Measurements from ENCODE around the gene OSGIN1. TPM values are rescaled to one million over a fixed set of nuclear protein-coding genes. Genes with fewer than 3 reads are reported as not detected.

The OSGIN1 gene
- polyA plus RNA-seq, 3 donors = 1.8 to 4.0 (median 2.0) TPM

DNA sequence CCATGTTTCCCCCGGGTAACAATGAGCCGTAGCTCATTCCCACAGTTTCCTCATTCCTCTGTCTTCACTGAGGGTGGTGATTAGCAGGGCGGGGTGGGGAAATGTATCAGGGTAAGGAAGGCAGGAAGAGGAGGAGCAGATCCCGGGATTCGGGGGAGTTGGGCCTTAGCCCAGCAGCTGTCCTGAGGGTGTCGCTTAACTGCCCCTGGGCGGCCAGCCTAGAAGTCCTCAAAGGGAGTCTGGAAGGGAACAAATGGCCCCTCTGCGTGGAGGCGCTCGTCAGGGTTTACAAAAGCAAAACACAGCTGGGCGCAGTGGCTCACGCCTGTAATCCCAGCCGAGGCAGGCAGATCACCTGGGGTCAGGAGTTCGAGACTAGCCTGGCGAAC, 39.8 kb upstream of the OSGIN1 start:
- intact Hi-C loops (cut with micrococcal nuclease) = no loop called here
- Histone ChIP-seq H3K36me3 (replicated peaks in 1 of 2; ENCODE audit: control insufficient read depth in 1 of 2, insufficient read depth in 2 of 2, low read length in 2 of 2) (peaks cover 81 to 95% of the 10 kb centered on the region in 2 donors), H3K9ac (ENCODE audit: insufficient read depth, low read length, poor library complexity, severe bottlenecking) (no peak overlapping the region), H3K79me2 (ENCODE audit: insufficient read depth, low read length) (no peaks in the 10 kb centered on the region), H3K27ac (ENCODE audit: low read depth in 1 of 2, low read length in 2 of 2) (no peak overlapping the region), H2AFZ (ENCODE audit: insufficient read depth, low read depth, low read length, poor library complexity, severe bottlenecking) (no peak overlapping the region), H3K4me3 (replicated peaks in 1 of 3; ENCODE audit: low read depth in 2 of 3, low read length in 3 of 3) (no peak overlapping the region), H4K20me1 (ENCODE audit: insufficient read depth, low read length) (peaks cover 10% of the 10 kb centered on the region), H3K4me1 (ENCODE audit: control insufficient read depth in 1 of 2, insufficient read depth in 2 of 2, low read length in 2 of 2) (no peaks in the 10 kb centered on the region), H3K9me3 (replicated peaks in 1 of 2; ENCODE audit: control insufficient read depth in 1 of 2, insufficient read depth in 1 of 2, low read length in 2 of 2) (no peaks in the 10 kb centered on the region), H3K4me2 (replicated peaks; ENCODE audit: extremely low read depth, low read length, poor library complexity, severe bottlenecking) (no peak overlapping the region), H3K27me3 (ENCODE audit: control insufficient read depth in 2 of 2, insufficient read depth in 2 of 2, low read length in 2 of 2) (no peaks in the 10 kb centered on the region)
- DNase-seq = no peak
- Mint-ChIP-seq H3K36me3 (peaks cover 89 to 98% of the 10 kb centered on the region in 2 donors), H3K27me3 (ENCODE audit: low read depth in 3 of 3) (peaks cover 0 to 1% (median 0%) of the 10 kb centered on the region in 3 donors), H3K27ac (peak overlapping the region in 3 of 7 donors; percentile 32 to 58 (median 45)), H3K4me3 (no peak overlapping the region), H3K4me1 (no peaks in the 10 kb centered on the region), H3K9me3 (peaks cover 0 to 7% (median 2%) of the 10 kb centered on the region in 7 donors)
- 93% methylated on average over 13 of the region's 15 CpGs for WGBS (ENCODE audit: insufficient coverage)
- TF ChIP-seq, protein P1, sequence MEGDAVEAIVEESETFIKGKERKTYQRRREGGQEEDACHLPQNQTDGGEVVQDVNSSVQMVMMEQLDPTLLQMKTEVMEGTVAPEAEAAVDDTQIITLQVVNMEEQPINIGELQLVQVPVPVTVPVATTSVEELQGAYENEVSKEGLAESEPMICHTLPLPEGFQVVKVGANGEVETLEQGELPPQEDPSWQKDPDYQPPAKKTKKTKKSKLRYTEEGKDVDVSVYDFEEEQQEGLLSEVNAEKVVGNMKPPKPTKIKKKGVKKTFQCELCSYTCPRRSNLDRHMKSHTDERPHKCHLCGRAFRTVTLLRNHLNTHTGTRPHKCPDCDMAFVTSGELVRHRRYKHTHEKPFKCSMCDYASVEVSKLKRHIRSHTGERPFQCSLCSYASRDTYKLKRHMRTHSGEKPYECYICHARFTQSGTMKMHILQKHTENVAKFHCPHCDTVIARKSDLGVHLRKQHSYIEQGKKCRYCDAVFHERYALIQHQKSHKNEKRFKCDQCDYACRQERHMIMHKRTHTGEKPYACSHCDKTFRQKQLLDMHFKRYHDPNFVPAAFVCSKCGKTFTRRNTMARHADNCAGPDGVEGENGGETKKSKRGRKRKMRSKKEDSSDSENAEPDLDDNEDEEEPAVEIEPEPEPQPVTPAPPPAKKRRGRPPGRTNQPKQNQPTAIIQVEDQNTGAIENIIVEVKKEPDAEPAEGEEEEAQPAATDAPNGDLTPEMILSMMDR (IDR thresholded peaks at IDR 0.05) = no peak

DNA sequence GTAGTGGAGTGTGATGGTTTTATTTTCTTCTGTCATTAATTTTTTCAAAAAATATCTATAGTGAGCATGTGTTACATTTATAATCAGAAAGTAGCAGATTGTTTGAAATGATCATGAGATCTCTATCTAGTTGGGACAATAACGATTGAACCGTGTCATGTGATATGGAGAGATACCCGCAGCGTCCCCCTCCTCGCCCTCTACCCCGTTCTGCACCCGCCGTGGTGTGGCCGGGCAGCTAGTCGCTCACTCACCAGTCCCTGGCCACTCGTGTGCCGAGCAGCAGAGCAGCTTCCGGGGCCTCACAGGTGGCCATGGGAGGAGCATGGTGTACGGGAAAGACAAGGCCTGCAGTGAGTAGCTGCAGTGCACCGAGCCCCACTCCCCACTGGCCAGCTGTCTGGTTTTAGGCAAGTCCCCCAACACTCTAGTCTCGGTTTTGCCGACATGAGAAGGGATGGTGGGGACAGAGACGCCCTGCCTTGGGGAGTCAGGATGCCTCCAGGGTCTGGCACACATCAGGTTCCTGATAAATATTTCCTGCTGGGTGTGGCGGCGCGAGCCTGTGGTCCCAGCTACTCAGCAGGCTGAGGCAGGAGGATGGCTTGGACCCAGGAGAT, 38.8 kb upstream of the OSGIN1 start:
- Histone ChIP-seq H3K9ac (ENCODE audit: insufficient read depth, low read length, poor library complexity, severe bottlenecking) (no peak overlapping the region), H3K9me3 (replicated peaks in 1 of 2; ENCODE audit: control insufficient read depth in 1 of 2, insufficient read depth in 1 of 2, low read length in 2 of 2) (no peaks in the 10 kb centered on the region), H3K4me3 (replicated peaks in 1 of 3; ENCODE audit: low read depth in 2 of 3, low read length in 3 of 3) (no peak overlapping the region), H3K79me2 (ENCODE audit: insufficient read depth, low read length) (no peaks in the 10 kb centered on the region), H4K20me1 (ENCODE audit: insufficient read depth, low read length) (peaks cover 4% of the 10 kb centered on the region), H3K36me3 (replicated peaks in 1 of 2; ENCODE audit: control insufficient read depth in 1 of 2, insufficient read depth in 2 of 2, low read length in 2 of 2) (peaks cover 82 to 95% of the 10 kb centered on the region in 2 donors), H2AFZ (ENCODE audit: insufficient read depth, low read depth, low read length, poor library complexity, severe bottlenecking) (no peak overlapping the region), H3K27me3 (ENCODE audit: control insufficient read depth in 2 of 2, insufficient read depth in 2 of 2, low read length in 2 of 2) (no peaks in the 10 kb centered on the region), H3K4me1 (ENCODE audit: control insufficient read depth in 1 of 2, insufficient read depth in 2 of 2, low read length in 2 of 2) (no peaks in the 10 kb centered on the region), H3K4me2 (replicated peaks; ENCODE audit: extremely low read depth, low read length, poor library complexity, severe bottlenecking) (no peak overlapping the region), H3K27ac (ENCODE audit: low read depth in 1 of 2, low read length in 2 of 2) (no peak overlapping the region)
- intact Hi-C loops (cut with micrococcal nuclease) = no loop called here
- TF ChIP-seq, protein P1 (IDR thresholded peaks at IDR 0.05) = no peak
- H3K4me1 Mint-ChIP-seq = no peaks in the 10 kb centered on the region
- no peak overlapping the region for H3K27ac Mint-ChIP-seq
- WGBS (ENCODE audit: insufficient coverage) = 96% methylated on average over 19 of the region's 21 CpGs
- H3K36me3 Mint-ChIP-seq = peaks cover 90 to 99% of the 10 kb centered on the region in 2 donors
- H3K9me3 Mint-ChIP-seq = peaks cover 0 to 7% (median 2%) of the 10 kb centered on the region in 7 donors
- no peak overlapping the region for H3K4me3 Mint-ChIP-seq
- DNase-seq = no peak
- peaks cover 0 to 1% (median 0%) of the 10 kb centered on the region in 3 donors for H3K27me3 Mint-ChIP-seq (ENCODE audit: low read depth in 3 of 3)

Measured in CD14-positive monocyte (primary cell).